Effector memory CD8-positive, alpha-beta T cell (primary cell): ENCODE measurements around the gene USP24.
"Not testable (repeated sequence)": the region's sequence is repeated elsewhere in the genome, so short reads cannot be mapped to it uniquely, and the experiment has no call there.

Experiments used
- ATAC-seq: fragments of 150-1000 bp; cut with Tn5 transposase; replicated peaks from 2 replicates; pipeline ENCODE4 v1.10.0; 2021; ENCODE audit warnings: mild to moderate bottlenecking, moderate library complexity
- DNase-seq, 3 experiments: peaks; one replicate each; pipeline ENCODE4 v3.0.0; 2021
- H3K27ac Mint-ChIP-seq, 2 donors: one replicate each; pipeline ENCODE4 v1.8.0; 2022; ENCODE audit warnings: mild to moderate bottlenecking in 2 of 2, mixed read lengths in 2 of 2, moderate library complexity in 2 of 2
- H3K27me3 Mint-ChIP-seq, 2 donors: one replicate each; pipeline ENCODE4 v1.8.0; 2022; ENCODE audit warnings: mixed read lengths in 2 of 2
- H3K36me3 Mint-ChIP-seq: one replicate; pipeline ENCODE4 v1.8.0; 2022; ENCODE audit warnings: mild to moderate bottlenecking, moderate library complexity, mixed read lengths; ENCODE audit not compliant: insufficient read depth
- H3K4me1 Mint-ChIP-seq, 2 donors: one replicate each; pipeline ENCODE4 v1.8.0; 2022; ENCODE audit warnings: low read depth in 2 of 2, mixed read lengths in 2 of 2
- H3K4me3 Mint-ChIP-seq, 2 donors: one replicate each; pipeline ENCODE4 v1.8.0; 2022; ENCODE audit warnings: mild to moderate bottlenecking in 2 of 2, mixed read lengths in 2 of 2, moderate library complexity in 2 of 2
- H3K9me3 Mint-ChIP-seq, 2 donors: one replicate each; pipeline ENCODE4 v1.8.0; 2022; ENCODE audit warnings: mixed read lengths in 2 of 2

The USP24 gene

GRCh38 chr1:55244476-55245099 is 29.4 kb upstream of the USP24 start:
- ATAC-seq: no peak

GRCh38 chr1:55243655-55244054 is 28.5 kb upstream of the USP24 start:
- no peaks in the 10 kb centered on the region for H3K9me3 Mint-ChIP-seq
- no peak overlapping the region for H3K27ac Mint-ChIP-seq
- H3K4me3 Mint-ChIP-seq: no peak overlapping the region
- H3K4me1 Mint-ChIP-seq: no peaks in the 10 kb centered on the region
- ATAC-seq: no peak
- no peaks in the 10 kb centered on the region for H3K36me3 Mint-ChIP-seq
- DNase-seq: no peak
- no peaks in the 10 kb centered on the region for H3K27me3 Mint-ChIP-seq

More at GRCh38 chr1:55244476-55245099, 29.4 kb upstream of the USP24 start:
- no peaks in the 10 kb centered on the region for H3K27me3 Mint-ChIP-seq
- no peak overlapping the region for H3K4me3 Mint-ChIP-seq
- H3K27ac Mint-ChIP-seq: no peak overlapping the region
- no peaks in the 10 kb centered on the region for H3K9me3 Mint-ChIP-seq
- no peak for DNase-seq
- no peaks in the 10 kb centered on the region for H3K36me3 Mint-ChIP-seq
- no peaks in the 10 kb centered on the region for H3K4me1 Mint-ChIP-seq

- Mint-ChIP-seq H3K27ac (no peak overlapping the region), H3K4me3 (no peak overlapping the region), H3K27me3 (peaks cover 0 to 16% of the 10 kb centered on the region in 2 donors), H3K9me3 (no peaks in the 10 kb centered on the region), H3K4me1 (peaks cover 6% of the 10 kb centered on the region in 2 donors), H3K36me3 (no peaks in the 10 kb centered on the region)
- no peak for DNase-seq
- ATAC-seq: no peak
Observed at GRCh38 chr1:55239548-55239947, 24.4 kb upstream of the USP24 start.

- DNase-seq: no peak
- no peaks in the 10 kb centered on the region for H3K9me3 Mint-ChIP-seq
Observed at GRCh38 chr1:55235722-55236121, 20.6 kb upstream of the USP24 start.

GRCh38 chr1:55234016-55234415 is 18.9 kb upstream of the USP24 start:
- Mint-ChIP-seq H3K27ac (no peak overlapping the region), H3K9me3 (no peaks in the 10 kb centered on the region), H3K4me1 (peaks cover 8 to 12% of the 10 kb centered on the region in 2 donors), H3K36me3 (no peaks in the 10 kb centered on the region), H3K4me3 (no peak overlapping the region), H3K27me3 (peaks cover 13 to 45% of the 10 kb centered on the region in 2 donors)
- DNase-seq: no peak
- ATAC-seq: no peak

More at GRCh38 chr1:55235722-55236121, 20.6 kb upstream of the USP24 start:
- no peaks in the 10 kb centered on the region for H3K36me3 Mint-ChIP-seq
- no peak overlapping the region for H3K27ac Mint-ChIP-seq
- ATAC-seq: no peak
- peaks cover 8 to 12% of the 10 kb centered on the region in 2 donors for H3K4me1 Mint-ChIP-seq
- peak overlapping the region; percentile 3 to 15 for H3K4me3 Mint-ChIP-seq
- H3K27me3 Mint-ChIP-seq: peaks cover 7 to 33% of the 10 kb centered on the region in 2 donors

GRCh38 chr1:55233145-55233777 is 18.1 kb upstream of the USP24 start:
- Mint-ChIP-seq H3K36me3 (no peaks in the 10 kb centered on the region), H3K27ac (no peak overlapping the region), H3K4me1 (peaks cover 8 to 12% of the 10 kb centered on the region in 2 donors), H3K27me3 (peaks cover 13 to 45% of the 10 kb centered on the region in 2 donors), H3K9me3 (no peaks in the 10 kb centered on the region), H3K4me3 (no peak overlapping the region)
- no peak for ATAC-seq
- no peak for DNase-seq

GRCh38 chr1:55232448-55233144 is 17.4 kb upstream of the USP24 start:
- Mint-ChIP-seq H3K4me3 (no peak overlapping the region), H3K36me3 (no peaks in the 10 kb centered on the region), H3K4me1 (peaks cover 8 to 12% of the 10 kb centered on the region in 2 donors), H3K27me3 (peaks cover 13 to 45% of the 10 kb centered on the region in 2 donors), H3K27ac (no peak overlapping the region), H3K9me3 (no peaks in the 10 kb centered on the region)
- no peak for ATAC-seq
- DNase-seq: no peak

- no peak for DNase-seq
- H3K4me1 Mint-ChIP-seq: peaks cover 8 to 12% of the 10 kb centered on the region in 2 donors
- H3K4me3 Mint-ChIP-seq: no peak overlapping the region
- no peak for ATAC-seq
- no peak overlapping the region for H3K27ac Mint-ChIP-seq
- peaks cover 0 to 2% of the 10 kb centered on the region in 2 donors for H3K9me3 Mint-ChIP-seq
- no peaks in the 10 kb centered on the region for H3K36me3 Mint-ChIP-seq
- H3K27me3 Mint-ChIP-seq: peaks cover 13 to 45% of the 10 kb centered on the region in 2 donors
Observed at GRCh38 chr1:55231745-55232144, 16.6 kb upstream of the USP24 start.

- no peaks in the 10 kb centered on the region for H3K36me3 Mint-ChIP-seq
- H3K4me3 Mint-ChIP-seq: no peak overlapping the region
- H3K4me1 Mint-ChIP-seq: peaks cover 5 to 9% of the 10 kb centered on the region in 2 donors
- H3K27ac Mint-ChIP-seq: no peak overlapping the region
- peaks cover 13 to 36% of the 10 kb centered on the region in 2 donors for H3K27me3 Mint-ChIP-seq
- no peak for ATAC-seq
- DNase-seq: no peak
- H3K9me3 Mint-ChIP-seq: peaks cover 0 to 2% of the 10 kb centered on the region in 2 donors
Observed at GRCh38 chr1:55230659-55231058, 15.5 kb upstream of the USP24 start.

GRCh38 chr1:55229726-55230125 is 14.6 kb upstream of the USP24 start:
- DNase-seq, H3K9me3 Mint-ChIP-seq, H3K4me1 Mint-ChIP-seq, H3K4me3 Mint-ChIP-seq, H3K36me3 Mint-ChIP-seq, H3K27ac Mint-ChIP-seq, ATAC-seq: not testable (repeated sequence)
- H3K27me3 Mint-ChIP-seq: peaks cover 13 to 31% of the 10 kb centered on the region in 2 donors

- H3K36me3 Mint-ChIP-seq: no peaks in the 10 kb centered on the region
- H3K4me1 Mint-ChIP-seq: peaks cover 0 to 5% of the 10 kb centered on the region in 2 donors
- DNase-seq (no peak), ATAC-seq (no peak)
- peak overlapping the region in 1 of 2 donors; percentile 25 for H3K27ac Mint-ChIP-seq
- peaks cover 0 to 2% of the 10 kb centered on the region in 2 donors for H3K9me3 Mint-ChIP-seq
- peaks cover 3 to 8% of the 10 kb centered on the region in 2 donors for H3K27me3 Mint-ChIP-seq
- no peak overlapping the region for H3K4me3 Mint-ChIP-seq
Observed at GRCh38 chr1:55225228-55225627, 10.1 kb upstream of the USP24 start.

- H3K9me3 Mint-ChIP-seq: peaks cover 0 to 2% of the 10 kb centered on the region in 2 donors
- H3K4me1 Mint-ChIP-seq: peaks cover 0 to 5% of the 10 kb centered on the region in 2 donors
- DNase-seq (no peak), ATAC-seq (no peak)
- H3K27me3 Mint-ChIP-seq: peaks cover 0 to 3% of the 10 kb centered on the region in 2 donors
- H3K4me3 Mint-ChIP-seq: no peak overlapping the region
- no peak overlapping the region for H3K27ac Mint-ChIP-seq
- H3K36me3 Mint-ChIP-seq: no peaks in the 10 kb centered on the region
Observed at GRCh38 chr1:55224729-55225128, 9.6 kb upstream of the USP24 start.

GRCh38 chr1:55222152-55222551 is 7.0 kb upstream of the USP24 start:
- no peak overlapping the region for H3K4me3 Mint-ChIP-seq
- peaks cover 3% of the 10 kb centered on the region for H3K36me3 Mint-ChIP-seq
- ATAC-seq (no peak), DNase-seq (no peak)
- H3K4me1 Mint-ChIP-seq: peaks cover 10 to 16% of the 10 kb centered on the region in 2 donors
- H3K9me3 Mint-ChIP-seq: no peaks in the 10 kb centered on the region
- no peaks in the 10 kb centered on the region for H3K27me3 Mint-ChIP-seq
- H3K27ac Mint-ChIP-seq: no peak overlapping the region
